Chondrocyte (in vitro differentiated cells): ENCODE results near the gene TAGLN2. TPM values are rescaled to one million over a fixed set of nuclear protein-coding genes. Genes with fewer than 3 reads are reported as not detected.

Source experiments
- DNase-seq: peaks from one replicate; pipeline ENCODE4 v3.0.0; 2021; ENCODE audit warnings: mixed read lengths, low spot score
- H3K27ac Mint-ChIP-seq: one replicate; pipeline ENCODE4 v1.8.0; 2021; ENCODE audit warnings: mild to moderate bottlenecking, moderate library complexity, mixed read lengths; ENCODE audit not compliant: unreplicated experiment
- H3K27me3 Mint-ChIP-seq: 2 replicates; pipeline ENCODE4 v1.8.0; 2021; ENCODE audit warnings: low read depth, mixed read lengths
- H3K36me3 Mint-ChIP-seq: 2 replicates; pipeline ENCODE4 v1.8.0; 2021; ENCODE audit warnings: low read depth, mixed read lengths
- H3K4me1 Mint-ChIP-seq: 2 replicates; pipeline ENCODE4 v1.8.0; 2021; ENCODE audit warnings: low read depth, mild to moderate bottlenecking, mixed read lengths
- H3K4me3 Mint-ChIP-seq: one replicate; pipeline ENCODE4 v1.8.0; 2021; ENCODE audit warnings: mild to moderate bottlenecking, moderate library complexity, mixed read lengths; ENCODE audit not compliant: unreplicated experiment
- H3K9me3 Mint-ChIP-seq: 2 replicates; pipeline ENCODE4 v1.8.0; 2021; ENCODE audit warnings: low read depth, mixed read lengths
- total RNA-seq: library from RNA; stranded (reverse); gene quantifications from 3 replicates; pipeline ENCODE4 v1.2.1, GENCODE V29; 2021
- TF ChIP-seq, protein P1 (sequence below): fragments of 200-600 bp; sonication (generic); IDR thresholded peaks from 2 replicates; pipeline ENCODE4 v1.5.0; 2021; ENCODE audit warnings: antibody characterized with exemption, mild to moderate bottlenecking, moderate library complexity

The TAGLN2 gene
- total RNA-seq, 1 donor from 2014 or later, result 392 TPM

DNA sequence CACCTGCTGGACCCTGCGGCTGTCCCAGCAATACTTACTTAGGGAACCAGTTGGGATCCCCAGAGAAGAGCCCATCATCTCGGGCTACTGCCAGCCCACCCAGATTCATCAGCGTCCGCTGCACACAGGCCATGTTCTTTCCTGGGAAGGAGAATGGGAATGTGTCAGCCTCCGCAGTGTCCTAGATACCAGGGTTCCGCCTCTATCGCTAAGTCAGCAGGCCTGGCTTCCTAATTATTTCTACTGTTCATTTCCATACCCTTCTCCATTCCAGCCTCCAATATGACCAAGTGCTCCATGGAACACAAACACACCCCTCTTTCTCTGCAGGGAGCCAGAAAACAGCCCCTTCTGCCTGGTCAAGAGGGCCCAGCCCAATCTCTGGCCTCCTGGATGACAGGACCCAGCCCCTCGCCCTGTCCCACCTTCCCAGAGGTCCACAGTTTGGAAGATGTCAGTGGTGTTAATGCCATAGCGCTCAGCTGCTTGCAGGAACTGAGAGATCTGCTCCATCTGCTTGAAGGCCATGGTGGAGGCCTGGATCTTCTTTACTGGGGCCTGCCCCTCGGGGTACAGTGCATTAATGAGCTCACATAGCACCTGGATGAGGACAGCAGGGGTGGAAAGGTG lies 6.0 kb downstream of the TAGLN2 start:
- H3K36me3 Mint-ChIP-seq, result peaks cover 23% of the 10 kb centered on the region

DNA sequence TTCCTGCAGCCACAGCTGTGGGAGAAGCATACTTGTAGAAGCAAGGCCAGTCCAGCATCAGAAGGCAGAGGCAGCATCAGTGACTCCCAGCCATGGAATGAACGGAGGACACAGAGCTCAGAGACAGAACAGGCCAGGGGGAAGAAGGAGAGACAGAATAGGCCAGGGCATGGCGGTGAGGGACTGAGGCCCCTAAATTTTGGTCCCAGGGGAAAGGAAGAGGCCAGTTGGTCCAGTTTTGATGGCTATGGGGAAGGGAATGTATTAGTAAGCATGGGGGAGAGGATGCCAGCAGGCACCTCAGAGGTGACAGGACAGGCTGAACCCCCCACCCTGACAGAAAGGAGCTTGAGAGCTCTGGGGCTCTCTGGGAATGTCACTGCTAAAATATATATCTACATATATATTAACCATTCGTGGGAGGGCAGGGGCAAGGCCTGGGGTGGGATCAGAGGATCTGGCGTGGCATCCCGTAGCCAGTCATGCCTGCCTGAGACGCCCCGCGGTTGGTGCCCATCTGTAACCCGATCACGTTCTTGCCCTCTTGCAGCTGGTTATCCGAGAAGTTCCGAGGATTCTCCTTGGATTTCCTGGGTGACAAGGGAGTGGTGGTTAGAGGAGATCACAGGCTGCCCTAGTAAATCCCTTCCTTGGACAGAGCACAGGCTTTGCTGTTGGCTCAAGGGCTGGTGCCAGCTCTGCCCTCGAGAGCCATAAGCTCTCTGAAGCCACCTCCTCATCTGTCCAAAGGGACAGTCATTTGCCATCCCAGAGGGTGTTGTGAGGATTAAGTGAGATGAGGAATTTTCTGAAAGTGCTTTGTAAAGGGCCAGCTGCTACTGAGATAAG lies 6.7 kb downstream of the TAGLN2 start:
- H3K27ac Mint-ChIP-seq, result peak overlapping the region; percentile 84
- peak overlapping the region; percentile 13 for H3K4me3 Mint-ChIP-seq
- DNase-seq, result no peak
- H3K36me3 Mint-ChIP-seq, result peaks cover 20% of the 10 kb centered on the region
- TF ChIP-seq, protein P1, sequence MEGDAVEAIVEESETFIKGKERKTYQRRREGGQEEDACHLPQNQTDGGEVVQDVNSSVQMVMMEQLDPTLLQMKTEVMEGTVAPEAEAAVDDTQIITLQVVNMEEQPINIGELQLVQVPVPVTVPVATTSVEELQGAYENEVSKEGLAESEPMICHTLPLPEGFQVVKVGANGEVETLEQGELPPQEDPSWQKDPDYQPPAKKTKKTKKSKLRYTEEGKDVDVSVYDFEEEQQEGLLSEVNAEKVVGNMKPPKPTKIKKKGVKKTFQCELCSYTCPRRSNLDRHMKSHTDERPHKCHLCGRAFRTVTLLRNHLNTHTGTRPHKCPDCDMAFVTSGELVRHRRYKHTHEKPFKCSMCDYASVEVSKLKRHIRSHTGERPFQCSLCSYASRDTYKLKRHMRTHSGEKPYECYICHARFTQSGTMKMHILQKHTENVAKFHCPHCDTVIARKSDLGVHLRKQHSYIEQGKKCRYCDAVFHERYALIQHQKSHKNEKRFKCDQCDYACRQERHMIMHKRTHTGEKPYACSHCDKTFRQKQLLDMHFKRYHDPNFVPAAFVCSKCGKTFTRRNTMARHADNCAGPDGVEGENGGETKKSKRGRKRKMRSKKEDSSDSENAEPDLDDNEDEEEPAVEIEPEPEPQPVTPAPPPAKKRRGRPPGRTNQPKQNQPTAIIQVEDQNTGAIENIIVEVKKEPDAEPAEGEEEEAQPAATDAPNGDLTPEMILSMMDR, result no peak
- no peaks in the 10 kb centered on the region for H3K9me3 Mint-ChIP-seq
- peaks cover 92% of the 10 kb centered on the region for H3K4me1 Mint-ChIP-seq
- H3K27me3 Mint-ChIP-seq, result no peaks in the 10 kb centered on the region

More for the DNA sequence above, 6.0 kb downstream of the TAGLN2 start:
- Mint-ChIP-seq H3K9me3 (no peaks in the 10 kb centered on the region), H3K27ac (peak overlapping the region; percentile 36), H3K27me3 (no peaks in the 10 kb centered on the region), H3K4me3 (no peak overlapping the region), H3K4me1 (peaks cover 88% of the 10 kb centered on the region)
- TF ChIP-seq, protein P1, result no peak
- DNase-seq, result no peak

DNA sequence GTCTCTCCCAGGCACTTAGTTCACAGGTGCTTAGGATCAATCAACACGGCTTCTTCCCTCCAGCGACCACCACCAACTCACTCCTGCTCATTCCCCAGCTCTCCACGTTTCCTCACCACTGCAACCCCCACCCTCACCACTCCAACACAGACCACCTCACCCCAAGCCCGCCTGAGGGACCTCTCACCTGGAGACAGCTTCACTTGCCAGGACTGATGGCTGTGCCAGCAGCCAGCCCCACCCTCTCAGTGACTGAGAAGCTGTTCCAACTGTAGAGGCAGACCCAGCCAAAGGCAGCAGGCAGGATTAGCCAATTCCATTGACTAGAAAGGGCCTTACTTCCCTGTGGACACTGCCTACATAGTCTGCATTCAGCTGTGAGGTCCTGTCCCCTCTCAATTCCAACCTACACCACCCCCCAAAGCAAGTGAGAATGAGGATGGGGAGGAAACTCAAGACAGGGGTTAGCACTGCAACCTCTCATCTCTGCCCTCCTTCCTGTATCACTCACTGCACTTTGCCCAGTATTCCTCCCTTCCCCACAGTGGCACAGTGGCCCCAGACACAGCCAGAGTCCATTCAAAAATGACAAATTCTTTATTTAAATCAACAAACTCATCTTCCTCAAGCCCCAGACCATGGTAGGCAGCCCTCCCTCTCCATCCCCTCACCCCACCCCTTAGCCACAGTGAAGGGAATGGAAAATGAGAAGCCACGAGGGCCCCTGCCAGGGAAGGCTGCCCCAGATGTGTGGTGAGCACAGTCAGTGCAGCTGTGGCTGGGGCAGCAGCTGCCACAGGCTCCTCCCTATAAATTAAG lies 7.6 kb downstream of the TAGLN2 start:
- H3K4me3 Mint-ChIP-seq, result peak overlapping the region; percentile 13
- H3K9me3 Mint-ChIP-seq, result no peaks in the 10 kb centered on the region
- H3K4me1 Mint-ChIP-seq, result peaks cover 91% of the 10 kb centered on the region
- H3K27ac Mint-ChIP-seq, result peak overlapping the region; percentile 84
- H3K27me3 Mint-ChIP-seq, result no peaks in the 10 kb centered on the region
- no peak for DNase-seq
- H3K36me3 Mint-ChIP-seq, result peaks cover 20% of the 10 kb centered on the region
- TF ChIP-seq, protein P1, result no peak

DNA sequence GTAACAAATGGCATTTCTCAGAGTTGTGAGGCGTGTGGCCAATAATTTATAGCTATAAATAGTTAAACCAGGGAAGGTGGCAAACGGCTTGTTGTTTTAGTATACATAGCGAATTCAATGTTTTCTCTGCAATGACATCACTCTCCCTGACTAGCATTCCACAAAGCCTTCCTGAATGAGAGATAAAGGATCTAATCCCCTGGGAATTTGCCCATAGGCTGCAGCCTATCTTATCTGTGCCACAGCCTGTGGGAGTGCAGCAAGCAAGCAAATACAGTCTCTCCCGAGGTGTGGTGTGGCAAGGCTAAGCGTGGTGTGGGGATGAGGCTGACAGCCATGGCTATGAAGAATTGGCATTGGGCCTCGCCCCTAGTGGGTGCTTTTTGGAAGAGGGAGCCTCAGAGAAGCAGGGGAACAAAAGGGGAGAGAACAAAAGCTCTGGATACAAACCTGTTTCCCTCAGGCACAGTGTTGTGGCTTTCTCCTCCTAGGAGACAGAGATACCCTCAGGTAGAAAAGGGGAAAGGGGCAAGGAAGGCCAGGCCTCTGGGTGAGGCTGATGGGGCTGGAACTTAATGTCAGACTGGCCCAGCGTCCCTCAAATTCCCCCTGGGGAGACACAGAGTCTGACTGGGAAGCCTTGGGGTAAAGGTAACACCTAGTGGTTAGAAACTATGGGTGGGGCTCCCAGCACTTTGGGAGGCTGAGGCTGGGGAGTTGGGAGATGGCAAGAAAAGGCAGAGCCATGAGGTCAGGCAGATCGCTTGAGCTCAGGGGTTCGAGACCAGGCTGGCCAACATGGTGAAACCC lies 8.9 kb downstream of the TAGLN2 start:
- Mint-ChIP-seq H3K9me3 (no peaks in the 10 kb centered on the region), H3K36me3 (peaks cover 20% of the 10 kb centered on the region), H3K27ac (peak overlapping the region; percentile 97), H3K4me3 (peak overlapping the region; percentile 18), H3K27me3 (no peaks in the 10 kb centered on the region), H3K4me1 (peaks cover 88% of the 10 kb centered on the region)
- DNase-seq, result no peak
- TF ChIP-seq, protein P1, result no peak
